ENCODE data around the gene LASP1NB.

The LASP1NB gene

DNA sequence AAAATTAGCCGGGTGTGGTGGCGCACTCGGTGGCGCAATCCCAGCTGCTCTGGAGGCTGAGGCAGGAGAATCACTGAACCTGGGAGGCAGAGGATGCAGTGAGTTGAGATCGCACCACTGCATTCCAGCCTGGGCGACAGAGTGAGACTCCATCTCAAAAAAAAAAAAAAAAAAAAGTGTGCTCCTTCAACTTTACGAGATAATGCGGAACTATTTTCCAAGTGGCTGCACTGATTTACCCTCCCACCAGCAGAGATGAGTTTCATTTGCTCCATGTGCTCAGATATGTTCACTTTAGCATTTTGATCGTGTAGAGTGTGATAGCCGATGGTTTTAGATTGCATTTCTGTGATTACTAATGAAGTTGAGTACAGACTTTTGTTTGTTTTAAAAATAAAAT, 20.0 kb upstream of the LASP1NB start:
- 98% methylated on average over 9 of the region's 10 CpGs; no CpG with 5 or more reads in 1 of the 2 experiments for WGBS, 2 experiments (ENCODE audit: extremely low coverage in 1 of 2, insufficient coverage in 1 of 2, insufficient read length in 1 of 2, insufficient replicate concordance in 2 of 2, low coverage in 1 of 2, low lambda C conversion rate in 2 of 2, missing lambda C conversion rate in 1 of 2)
- Histone ChIP-seq H3K23ac (ENCODE audit: insufficient read length) (no peak overlapping the region), H3K9me3 (ENCODE audit: insufficient read depth in 2 of 2, low read depth in 1 of 2, low read length in 1 of 2) (no peaks in the 10 kb centered on the region), H3K14ac (ENCODE audit: insufficient read length) (no peak overlapping the region), H3K4me1 (replicated peaks in 1 of 4; ENCODE audit: control insufficient read depth in 3 of 4, insufficient read depth in 4 of 4, low read length in 3 of 4) (peaks cover 0 to 14% (median 7%) of the 10 kb centered on the region in 4 experiments; a peak in 5 of 7 replicates), H2BK15ac (ENCODE audit: low read length) (no peak overlapping the region), H3K4me2 (ENCODE audit: insufficient read depth in 1 of 2, low read depth in 2 of 2, low read length in 2 of 2) (no peak overlapping the region), H2AK5ac (ENCODE audit: low read depth, low read length) (no peak overlapping the region), H2AFZ (ENCODE audit: low read length) (no peak overlapping the region), H2BK120ac (replicated peaks; ENCODE audit: low read depth, low read length) (no peak overlapping the region), H2BK20ac (ENCODE audit: low read length) (no peak overlapping the region), H3K36me3 (ENCODE audit: control insufficient read depth in 2 of 4, insufficient read depth in 4 of 4, low read length in 3 of 4) (peaks cover 0 to 12% (median 3%) of the 10 kb centered on the region in 4 experiments; a peak in 4 of 8 replicates), H4K20me1 (replicated peaks in 1 of 2; ENCODE audit: control insufficient read depth in 1 of 2, insufficient read depth in 2 of 2, low read length in 2 of 2) (peaks cover 5 to 15% of the 10 kb centered on the region in 2 experiments), H3K9ac (replicated peaks in 1 of 4; ENCODE audit: extremely low read depth in 1 of 4, low read depth in 3 of 4, low read length in 3 of 4) (no peak overlapping the region), H3K4me3 (ENCODE audit: extremely low read depth in 1 of 4, insufficient read depth in 2 of 4, low read depth in 3 of 4, low read length in 4 of 4) (no peak overlapping the region), H4K8ac (ENCODE audit: extremely low read depth, insufficient read depth, low read length) (no peak overlapping the region), H4K5ac (ENCODE audit: insufficient read length, low read depth, low read length) (no peak overlapping the region), H3K23me2 (ENCODE audit: low read depth, low read length) (no peaks in the 10 kb centered on the region), H3K18ac (ENCODE audit: extremely low read depth, low read length) (no peak overlapping the region), H3K56ac (replicated peaks; ENCODE audit: insufficient read length, low read depth, low read length) (no peak overlapping the region), H3K4ac (replicated peaks; ENCODE audit: insufficient read length, low read depth, low read length) (no peak overlapping the region), H3K27ac (ENCODE audit: low read depth, low read length) (no peak overlapping the region), H3K27me3 (replicated peaks in 1 of 4; ENCODE audit: control insufficient read depth in 3 of 4, extremely low read depth in 1 of 4, insufficient read depth in 3 of 4, low read length in 3 of 4) (no peaks in the 10 kb centered on the region), H3K79me2 (ENCODE audit: control insufficient read depth in 1 of 2, insufficient read depth in 2 of 2, low read length in 2 of 2) (peaks cover 0 to 12% of the 10 kb centered on the region in 2 experiments; a peak in 2 of 4 replicates), H2BK5ac (ENCODE audit: low read depth, low read length) (no peak overlapping the region), H2BK12ac (ENCODE audit: low read depth, low read length) (no peak overlapping the region), H4K91ac (replicated peaks; ENCODE audit: insufficient read length, low read length) (no peak overlapping the region), H3K79me1 (ENCODE audit: low read depth, low read length) (peaks cover 7% of the 10 kb centered on the region)
- ChIA-PET POLR2A (ENCODE audit: partially characterized antibody) (interaction anchor here (0.6 to 2.7 kb wide), 3 partner anchors 35 to 99 kb away, joined by 3 to 11 read pairs (median 10); partner anchors contain the start of genes LASP1 and RPL23), CTCF (ENCODE audit: partially characterized antibody) (no interaction called here)
- FAIRE-seq: no peak
- TF ChIP-seq SAP30 (IDR thresholded peaks at IDR 0.05; ENCODE audit: insufficient read depth, insufficient replicate concordance, low read length) (no peak), FOSL1 (IDR thresholded peaks at IDR 0.05; ENCODE audit: insufficient read depth, low read depth, low read length) (no peak), CHD1 (IDR thresholded peaks at IDR 0.05; ENCODE audit: low read depth, low read length) (no peak), TAF1 (IDR thresholded peaks at IDR 0.05; ENCODE audit: low read depth, low read length) (no peak)
- DNase-seq (ENCODE audit: low read depth in 1 of 2, low spot score in 2 of 2): no peak
